Keratinocyte (primary cell): Measurements from ENCODE around the gene WNT3.

Experiments
- CTCF ChIP-seq, 3 experiments: IDR thresholded peaks in 1 of 3; conservative IDR thresholded peaks in 1 of 3; optimal IDR thresholded peaks in 1 of 3; 2 replicates in 2 of 3; 3 replicates in 1 of 3; pipeline versions ENCODE3 to v1.5.1; 2011; ENCODE audit warnings: low read length in 3 of 3, mild to moderate bottlenecking in 3 of 3, moderate library complexity in 2 of 3, control low read depth in 1 of 3, inconsistent platforms in 1 of 3; ENCODE audit not compliant: insufficient read depth in 2 of 3; ENCODE audit errors: extremely low read depth in 1 of 3
- EZH2 ChIP-seq: IDR thresholded peaks from one replicate; pipeline ENCODE4 v1.6.1; 2012; ENCODE audit warnings: inconsistent platforms, mild to moderate bottlenecking, low read length, moderate library complexity

- TF ChIP-seq EZH2 (no peak), CTCF (optimal IDR thresholded peaks at IDR 0.05 in 1 of 3, IDR thresholded peaks at IDR 0.05 in 1 of 3, conservative IDR thresholded peaks at IDR 0.05 in 1 of 3; ENCODE audit: extremely low read depth in 1 of 3, insufficient read depth in 2 of 3, low read length in 3 of 3) (no peak)
Observed at GRCh38 chr17:46834846-46835245, 16.4 kb upstream of the WNT3 start.
